WTC11 (cell line): Measurements from ENCODE around the gene NR2F2. TPM values are rescaled to one million over a fixed set of nuclear protein-coding genes. Genes with fewer than 3 reads are reported as not detected.

Source experiments
- ATAC-seq: fragments of 200-7000 bp; cut with Tn5 transposase; 2 replicates; pipeline ENCODE4 v1.10.0; 2021; ENCODE audit warnings: mild to moderate bottlenecking, moderate library complexity
- CTCF ChIA-PET: fragments of 300-600 bp; sonication (Branson Sonifier 250); formaldehyde crosslinking; loops from one replicate; lab custom pipeline; 2021; ENCODE audit warnings: antibody characterized with exemption; lab: Charles Lee
- POLR2A ChIA-PET: fragments of 350-600 bp; sonication (Branson Sonifier 250); formaldehyde crosslinking; loops from one replicate; lab custom pipeline; 2021; ENCODE audit warnings: antibody characterized with exemption; lab: Charles Lee
- DNase-seq: peaks from one replicate; pipeline ENCODE4 v3.0.0; 2021; ENCODE audit warnings: low spot score
- H3K27ac Mint-ChIP-seq: 2 replicates; pipeline ENCODE4 v1.8.0; 2021; ENCODE audit warnings: mixed read lengths
- H3K27me3 Mint-ChIP-seq: 2 replicates; pipeline ENCODE4 v1.8.0; 2021; ENCODE audit warnings: low read depth, mild to moderate bottlenecking, moderate library complexity, mixed read lengths
- H3K36me3 Mint-ChIP-seq: 2 replicates; pipeline ENCODE4 v1.8.0; 2021; ENCODE audit warnings: mixed read lengths
- H3K4me1 Mint-ChIP-seq: 2 replicates; pipeline ENCODE4 v1.8.0; 2022; ENCODE audit warnings: mixed read lengths
- H3K4me3 Mint-ChIP-seq: 2 replicates; pipeline ENCODE4 v1.8.0; 2021; ENCODE audit warnings: mild to moderate bottlenecking, moderate library complexity, mixed read lengths
- H3K9me3 Mint-ChIP-seq: 2 replicates; pipeline ENCODE4 v1.8.0; 2021; ENCODE audit warnings: mixed read lengths
- AFF4 ChIP-seq: sonication (generic); formaldehyde crosslinking; IDR thresholded peaks from 2 replicates; pipeline ENCODE4 v1.8.1; 2023; ENCODE audit warnings: mild to moderate bottlenecking, missing genetic modification reagents, borderline replicate concordance
- ATF1 ChIP-seq: sonication (generic); formaldehyde crosslinking; IDR thresholded peaks from 2 replicates; pipeline ENCODE4 v1.8.1; 2023; ENCODE audit warnings: mild to moderate bottlenecking, moderate library complexity, missing genetic modification reagents
- ATF3 ChIP-seq: sonication (generic); formaldehyde crosslinking; conservative IDR thresholded peaks from 2 replicates; pipeline ENCODE4 v1.8.1; 2022; ENCODE audit warnings: mild to moderate bottlenecking, missing genetic modification reagents
- E2F4 ChIP-seq: sonication (generic); formaldehyde crosslinking; IDR thresholded peaks from 2 replicates; pipeline ENCODE4 v1.8.1; 2022; ENCODE audit warnings: low read depth, mild to moderate bottlenecking, moderate library complexity, missing genetic modification reagents, borderline replicate concordance
- FOXJ3 ChIP-seq: sonication (generic); formaldehyde crosslinking; IDR thresholded peaks from 2 replicates; pipeline ENCODE4 v1.9.0; 2021; ENCODE audit warnings: missing genetic modification reagents, mild to moderate bottlenecking, borderline replicate concordance
- FOXP4 ChIP-seq: sonication (generic); formaldehyde crosslinking; IDR thresholded peaks from 2 replicates; pipeline ENCODE4 v1.8.0; 2022; ENCODE audit warnings: mild to moderate bottlenecking, missing genetic modification reagents
- GTF2I ChIP-seq: fragments of 250-450 bp; sonication (Bioruptor Pico); conservative IDR thresholded peaks from 2 replicates; pipeline ENCODE4 v1.4.0; 2021; ENCODE audit warnings: mild to moderate bottlenecking
- IRF2 ChIP-seq: sonication (generic); formaldehyde crosslinking; IDR thresholded peaks from 2 replicates; pipeline ENCODE4 v1.8.0; 2022; ENCODE audit warnings: low read depth, missing genetic modification reagents, borderline replicate concordance
- JUN ChIP-seq: sonication (generic); formaldehyde crosslinking; IDR thresholded peaks from 2 replicates; pipeline ENCODE4 v1.8.0; 2023; ENCODE audit warnings: mild to moderate bottlenecking, missing genetic modification reagents
- MLX ChIP-seq: sonication (generic); formaldehyde crosslinking; IDR thresholded peaks from 2 replicates; pipeline ENCODE4 v1.8.1; 2023; ENCODE audit warnings: mild to moderate bottlenecking, missing genetic modification reagents, moderate library complexity
- NFATC4 ChIP-seq: fragments of 250-450 bp; sonication (Bioruptor Pico); IDR thresholded peaks from 2 replicates; pipeline ENCODE4 v1.9.0; 2021; ENCODE audit warnings: mild to moderate bottlenecking
- NFYB ChIP-seq: sonication (generic); formaldehyde crosslinking; conservative IDR thresholded peaks from 2 replicates; pipeline ENCODE4 v1.8.0; 2022; ENCODE audit warnings: low read depth, missing genetic modification reagents
- PRDM15 ChIP-seq: sonication (generic); formaldehyde crosslinking; IDR thresholded peaks from 2 replicates; pipeline ENCODE4 v1.8.0; 2022; ENCODE audit warnings: missing genetic modification reagents
- SMAD4 ChIP-seq: sonication (generic); formaldehyde crosslinking; IDR thresholded peaks from 2 replicates; pipeline ENCODE4 v1.8.0; 2022; ENCODE audit warnings: mild to moderate bottlenecking, missing genetic modification reagents
- SOX15 ChIP-seq: fragments of 250-450 bp; sonication (Bioruptor Pico); IDR thresholded peaks from 2 replicates; pipeline ENCODE4 v1.9.0; 2021; ENCODE audit warnings: mild to moderate bottlenecking
- ZMAT4 ChIP-seq: fragments of 250-450 bp; sonication (Bioruptor Pico); IDR thresholded peaks from 2 replicates; pipeline ENCODE4 v1.9.0; 2021; ENCODE audit warnings: mild to moderate bottlenecking
- ZNF512 ChIP-seq: sonication (generic); formaldehyde crosslinking; IDR thresholded peaks from 2 replicates; pipeline ENCODE4 v1.8.1; 2022; ENCODE audit warnings: missing genetic modification reagents, borderline replicate concordance
- total RNA-seq: library from RNA; stranded (reverse); gene quantifications from 3 replicates; pipeline ENCODE4 v1.2.3, GENCODE V29; 2021

NR2F2 gene
- total RNA-seq, 1 experiment from 2014 or later = 0.57 TPM

GRCh38 chr15:96372554-96372953 is 42.1 kb downstream of the NR2F2 start (continued):
- TF ChIP-seq PRDM15 (CRISPR knock-in tag) (no peak), SOX15 (CRISPR knock-in tag) (no peak)

- DNase-seq (no peak), ATAC-seq (no peak)
- Mint-ChIP-seq H3K9me3 (no peaks in the 10 kb centered on the region), H3K4me3 (no peak overlapping the region), H3K4me1 (peaks cover 17% of the 10 kb centered on the region), H3K36me3 (no peaks in the 10 kb centered on the region), H3K27me3 (peaks cover 13% of the 10 kb centered on the region), H3K27ac (no peak overlapping the region)
- ChIA-PET CTCF (interaction anchor here (0.7 kb wide), 1 partner anchor 18 kb away, joined by 3 read pairs; no protein-coding TSS in a partner anchor), POLR2A (no interaction called here)
- TF ChIP-seq AFF4 (CRISPR knock-in tag) (no peak), FOXJ3 (CRISPR knock-in tag) (no peak), NFYB (no peak), SOX15 (CRISPR knock-in tag) (no peak), FOXP4 (no peak), JUN (CRISPR knock-in tag) (no peak), ZNF512 (CRISPR knock-in tag) (no peak), GTF2I (CRISPR knock-in tag) (no peak), NFATC4 (CRISPR knock-in tag) (no peak), PRDM15 (CRISPR knock-in tag) (no peak), IRF2 (CRISPR knock-in tag) (no peak), E2F4 (no peak), ATF3 (CRISPR knock-in tag) (no peak), ZMAT4 (CRISPR knock-in tag) (no peak), ATF1 (CRISPR knock-in tag) (no peak), SMAD4 (no peak), MLX (no peak)
Observed at GRCh38 chr15:96374499-96374898, 44.0 kb downstream of the NR2F2 start.
